VCaP (cell line): ENCODE measurements around the gene LSP1.

Experiments used
- H3K27ac ChIP-seq: fragments of 450-650 bp; 2 replicates; pipeline ENCODE4 v1.5.1; 2017
- CTCF ChIP-seq: fragments of 450-650 bp; conservative IDR thresholded peaks from 2 replicates; pipeline ENCODE4 v1.5.1; 2017; ENCODE audit warnings: mild to moderate bottlenecking, moderate library complexity

Gene LSP1

GRCh38 chr11:1916132-1916985 lies 63.5 kb downstream of the LSP1 start:
- TF ChIP-seq CTCF: no peak
- H3K27ac ChIP-seq: no peak overlapping the region

DNA sequence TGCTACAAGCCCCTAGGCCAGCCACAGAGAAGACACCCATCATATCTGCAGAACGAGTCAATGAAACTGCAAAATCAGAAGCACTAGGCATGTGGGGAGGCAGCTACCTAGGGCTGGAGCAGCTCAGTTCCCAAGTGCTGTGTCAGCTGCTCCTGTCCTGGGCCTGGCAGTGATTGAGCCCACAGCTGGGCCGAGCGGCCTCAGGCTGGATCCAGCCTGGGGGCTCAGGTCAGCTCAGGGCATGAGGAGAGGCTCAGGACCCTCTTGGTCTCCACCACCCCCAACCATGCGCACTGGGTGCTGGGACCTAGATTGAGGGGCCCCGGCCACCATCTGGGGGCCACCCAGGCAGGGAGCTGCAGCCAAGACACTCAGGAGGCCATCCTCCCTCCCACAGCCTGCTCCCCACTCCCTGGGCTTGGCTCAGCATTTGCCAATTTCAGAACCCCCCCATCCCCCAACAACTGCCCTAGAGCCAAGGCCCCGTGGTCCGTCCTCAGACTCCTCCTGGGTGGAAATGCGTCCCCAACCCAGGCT lies 64.2 kb downstream of the LSP1 start:
- no peak for TF ChIP-seq CTCF
- no peak overlapping the region for H3K27ac ChIP-seq

DNA sequence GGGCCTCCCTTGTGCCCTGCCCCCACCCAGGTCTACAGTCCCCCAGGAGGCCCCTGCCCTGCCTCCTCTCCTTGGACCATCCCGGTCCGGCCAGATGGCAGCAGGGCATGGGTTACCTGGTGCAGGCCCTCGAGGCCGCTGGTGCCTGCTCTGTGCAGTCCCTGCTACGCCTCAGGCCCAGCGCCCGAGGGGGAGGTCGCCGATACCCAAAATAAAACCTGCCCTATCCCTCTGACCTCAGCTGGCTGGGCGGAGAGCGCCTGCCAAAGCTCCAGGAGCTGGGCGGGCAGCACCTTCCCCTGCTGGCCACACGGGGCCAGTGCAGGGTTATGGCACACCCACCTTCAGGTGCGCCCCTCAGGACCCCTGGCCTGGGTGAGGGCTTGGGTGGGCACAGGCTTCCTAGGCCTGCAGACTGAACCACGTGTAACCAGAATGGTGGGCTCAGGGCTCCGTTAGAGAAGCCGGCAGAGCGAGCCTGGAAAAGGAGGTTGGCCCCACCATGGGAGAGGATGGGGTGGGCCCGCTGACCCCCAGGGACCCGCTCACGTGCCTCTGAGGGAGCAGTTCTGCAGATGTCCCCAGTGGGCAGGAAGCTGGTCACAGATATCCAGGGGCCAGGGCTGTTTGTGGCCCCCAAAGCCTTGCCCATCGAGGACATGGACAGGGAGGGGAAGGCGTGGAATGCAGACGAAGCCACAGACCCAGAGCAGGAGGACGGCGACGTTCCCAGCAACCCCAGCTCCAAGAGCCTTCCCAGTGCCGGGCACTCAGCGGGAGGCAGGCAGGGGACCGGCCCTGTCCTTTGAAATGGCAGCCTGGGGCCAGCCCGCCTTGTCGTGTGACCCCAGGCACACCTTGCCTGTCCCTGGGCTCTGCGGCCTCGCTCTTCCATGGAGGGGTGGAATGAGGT lies 64.9 kb downstream of the LSP1 start:
- no peak overlapping the region for H3K27ac ChIP-seq
- peak; percentile 43; the same call in 1 of the 2 replicates for TF ChIP-seq CTCF

DNA sequence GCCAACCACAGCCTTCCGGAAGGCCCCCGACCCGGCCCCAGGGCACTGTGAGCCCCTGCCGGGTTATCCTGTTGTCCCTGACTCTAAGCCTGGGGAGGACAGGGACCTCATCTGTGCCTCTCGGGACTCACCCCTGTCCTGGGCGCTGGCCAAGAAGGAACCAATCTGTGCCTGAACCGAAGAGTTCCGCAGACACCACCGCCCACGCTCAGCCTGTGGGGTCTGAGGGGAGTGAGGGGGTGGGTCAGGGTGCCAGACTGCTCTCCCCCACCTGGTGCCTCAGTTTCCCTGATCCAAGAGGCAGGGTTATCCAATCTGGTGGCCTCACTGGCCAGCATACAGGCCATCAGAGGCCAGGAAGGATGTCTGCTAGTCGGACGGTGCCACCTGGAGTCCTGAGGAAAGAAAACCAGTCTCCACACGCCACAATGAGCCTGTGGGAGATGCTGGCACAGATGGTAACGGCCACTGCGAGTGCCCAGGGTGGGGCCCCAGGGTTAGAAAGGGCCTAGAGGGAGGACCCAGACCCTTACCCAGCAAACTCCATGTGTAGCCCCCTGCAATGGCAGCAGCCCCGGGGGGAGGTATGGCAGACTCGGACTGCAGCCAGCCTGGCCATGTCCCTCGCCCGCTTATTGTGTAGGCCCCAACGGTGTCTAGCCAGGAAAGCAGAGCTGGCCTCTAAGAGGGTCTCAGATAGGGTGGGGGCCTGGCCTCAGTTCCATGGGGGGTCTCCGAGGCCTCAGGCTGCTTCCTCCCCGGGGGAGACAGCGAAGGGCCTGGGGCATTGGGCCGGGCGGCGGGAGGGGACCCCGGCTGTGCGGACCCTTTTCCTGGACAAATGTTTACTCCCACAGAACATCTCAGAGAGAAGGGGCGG lies 65.8 kb downstream of the LSP1 start:
- 0 out of 2 replicates have a peak, but pooled peaks have one; percentile 9 for TF ChIP-seq CTCF
- H3K27ac ChIP-seq: no peak overlapping the region

GRCh38 chr11:1919391-1920127 lies 66.7 kb downstream of the LSP1 start, which contains the start of gene TNNT3:
Gene TNNT3 (plus strand): TSS chr11:1919703. CDS start chr11:1922875, 3,172 bp downstream.
- no peak within 1 kb of the TSS for H3K27ac ChIP-seq
- no peak for TF ChIP-seq CTCF

DNA sequence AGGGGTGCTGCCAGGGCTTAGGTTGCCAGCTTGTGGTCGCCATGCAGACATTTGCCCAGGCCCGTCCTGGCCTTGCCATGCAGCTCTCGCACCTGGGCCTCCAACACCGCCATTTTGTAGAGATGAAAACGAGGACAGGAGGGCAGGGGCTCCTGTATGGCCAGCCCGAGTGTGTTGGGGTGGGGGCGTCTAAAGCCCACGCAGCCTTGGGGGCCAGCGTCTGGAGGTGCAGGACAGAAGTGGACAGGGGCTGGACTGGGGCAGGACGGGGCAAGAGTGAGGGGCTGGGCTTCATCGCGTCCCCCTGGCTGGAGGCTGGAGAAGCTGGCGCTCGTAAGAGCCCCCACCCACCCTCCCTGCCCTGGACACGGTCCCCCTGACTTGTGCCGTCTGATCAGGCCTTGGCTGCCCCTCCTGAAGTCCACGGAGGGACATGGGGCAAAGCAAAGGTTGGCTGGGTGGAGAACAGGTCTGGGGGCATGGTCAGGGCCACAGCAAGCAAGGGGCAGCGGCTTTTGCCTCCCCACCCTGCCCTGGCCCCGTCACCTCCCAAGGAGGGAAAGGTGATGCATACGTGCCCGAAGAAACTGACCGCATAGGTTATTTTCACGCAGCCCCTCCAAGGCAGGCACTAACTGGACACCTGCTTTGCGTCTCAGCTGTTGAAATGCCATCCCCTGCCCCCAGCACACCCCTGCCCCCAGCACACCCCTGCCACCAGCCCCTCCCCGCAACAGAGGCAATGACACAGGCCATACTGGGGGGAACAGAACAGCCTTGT lies 67.4 kb downstream of the LSP1 start:
- no peak for TF ChIP-seq CTCF
- H3K27ac ChIP-seq: no peak overlapping the region
